Ovary (tissue), 3 donors: ENCODE measurements around the gene POLG2.
A peak's percentile ranks its signal among the peaks of the same experiment; 100 is the strongest.

Experiments
- CTCF ChIP-seq, 3 donors: fragments of 450-650 bp in 2 of 3; fragments of 200-600 bp in 1 of 3; IDR thresholded peaks; one replicate each; pipeline versions ENCODE4 v1.5.1 to v1.8.0; 2016 to 2022; ENCODE audit warnings: antibody characterized with exemption in 3 of 3, mild to moderate bottlenecking in 1 of 3
- POLR2A ChIP-seq: fragments of 450-650 bp; IDR thresholded peaks from one replicate; pipeline ENCODE4 v1.6.1; 2017; ENCODE audit warnings: antibody characterized with exemption, mild to moderate bottlenecking, moderate library complexity
- donor health status: DM: no; HTN: no; CAD: no.

DNA sequence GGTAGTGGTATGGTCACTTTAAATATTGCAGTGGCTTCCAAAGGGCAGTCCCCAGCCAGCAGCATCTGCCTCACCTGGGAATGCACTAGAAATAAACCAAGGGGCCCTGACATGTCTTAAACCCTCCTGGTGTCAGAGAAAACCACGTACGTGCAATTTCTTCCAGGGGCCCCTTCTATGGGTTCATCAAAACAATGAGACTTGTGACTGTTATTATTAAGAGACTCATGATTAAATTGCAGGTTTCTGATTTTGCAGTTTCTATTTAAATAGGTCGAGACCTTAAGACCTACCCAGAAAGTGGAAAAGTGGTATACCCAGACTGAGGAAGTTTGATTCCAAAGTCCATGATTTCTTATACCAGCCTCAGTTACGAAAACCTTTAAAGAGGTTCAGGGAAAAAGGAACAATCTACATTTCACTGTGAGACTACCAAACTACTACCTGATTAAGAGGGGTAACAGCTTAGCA lies 746 bp upstream of the POLG2 start:
- peak in 1 of 3 donors; percentile 1 for TF ChIP-seq CTCF (IDR thresholded peaks at IDR 0.05)
- no peak for TF ChIP-seq POLR2A
